DMS79 (cell line): ENCODE data around the gene NT5C3A.
"Not testable (repeated sequence)": the region's sequence is repeated elsewhere in the genome, so short reads cannot be mapped to it uniquely, and the experiment has no call there.

Source experiments
- DNase-seq: peaks from one replicate; lab custom pipeline; 2025; lab: John Stamatoyannopoulos, UW

NT5C3A gene

DNA sequence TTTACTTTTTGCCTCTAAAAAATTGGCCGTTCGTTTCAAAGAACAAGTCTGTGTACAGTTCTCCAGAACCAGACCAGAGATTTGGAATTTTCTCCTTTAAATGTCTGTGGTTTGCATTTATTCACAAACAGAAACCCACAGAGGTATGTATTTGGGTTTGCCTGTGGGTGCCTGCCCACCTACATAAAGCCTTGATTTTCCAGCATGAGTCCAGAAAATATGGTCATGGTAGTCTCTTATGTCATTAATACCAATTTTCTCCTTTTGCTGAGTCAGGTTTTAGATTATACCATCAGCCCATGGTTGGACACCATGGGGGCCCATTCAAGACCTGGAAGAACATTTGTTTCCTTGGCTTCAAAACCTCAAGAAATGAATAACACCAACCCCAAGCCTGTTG, 82.7 kb downstream of the NT5C3A start:
- not testable (repeated sequence) for DNase-seq

DNA sequence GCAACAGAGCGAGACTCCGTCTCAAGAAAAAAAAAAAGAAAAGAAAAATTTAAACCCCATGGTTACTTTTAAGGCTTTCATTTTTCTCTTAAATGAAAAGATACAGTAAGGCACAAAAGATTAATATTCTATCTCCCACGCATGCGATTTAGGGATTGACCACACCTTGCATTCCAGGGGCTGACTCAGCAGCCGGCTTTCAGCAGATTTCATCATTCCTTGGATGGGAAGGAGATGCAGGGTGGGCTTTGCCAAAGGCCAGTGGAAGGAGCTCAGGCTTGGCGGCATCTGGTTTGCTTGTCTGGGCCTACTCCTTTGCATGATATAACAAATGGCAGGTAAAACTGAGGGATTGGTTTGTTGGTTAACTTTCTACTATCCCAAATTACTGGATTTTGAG, 83.3 kb downstream of the NT5C3A start:
- DNase-seq: not testable (repeated sequence)

DNA sequence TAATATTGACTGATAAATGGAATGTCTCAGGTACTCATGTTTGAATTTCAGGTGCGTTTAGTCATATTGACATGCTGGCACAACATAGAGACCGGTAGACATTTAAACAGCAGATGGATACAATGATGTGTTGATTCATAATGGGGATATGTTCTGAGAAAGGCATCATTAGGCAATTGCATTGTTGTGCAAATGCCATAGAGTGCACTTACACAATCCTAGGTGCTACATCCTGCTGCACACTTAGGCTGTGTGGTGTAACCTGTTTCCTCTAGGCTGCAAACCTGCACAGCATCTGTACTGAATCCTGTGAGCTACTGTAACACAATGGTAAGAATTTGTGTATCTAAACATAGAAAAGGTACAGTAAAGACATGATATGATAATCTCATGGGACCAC, 85.4 kb downstream of the NT5C3A start:
- not testable (repeated sequence) for DNase-seq

DNA sequence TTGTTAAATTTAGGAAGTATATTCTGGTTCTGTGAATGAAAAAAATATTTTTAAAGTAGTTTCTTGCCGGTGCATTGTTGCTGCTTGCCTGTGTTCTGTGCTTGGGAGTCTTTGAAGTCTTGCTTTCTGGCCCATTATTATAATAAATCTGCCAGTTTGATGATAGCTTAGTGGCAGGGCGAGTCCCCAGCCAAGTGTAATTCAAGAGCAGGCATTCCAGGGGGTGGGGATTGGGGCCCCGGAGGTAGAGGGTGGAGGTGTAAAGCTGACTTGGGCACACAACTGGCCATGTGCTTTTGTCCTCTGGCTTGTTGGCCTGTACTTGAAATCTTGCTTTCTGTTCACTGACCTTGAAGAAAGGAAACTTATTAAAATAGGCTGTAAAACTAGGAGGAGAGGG, 90.6 kb downstream of the NT5C3A start:
- DNase-seq: not testable (repeated sequence)

DNA sequence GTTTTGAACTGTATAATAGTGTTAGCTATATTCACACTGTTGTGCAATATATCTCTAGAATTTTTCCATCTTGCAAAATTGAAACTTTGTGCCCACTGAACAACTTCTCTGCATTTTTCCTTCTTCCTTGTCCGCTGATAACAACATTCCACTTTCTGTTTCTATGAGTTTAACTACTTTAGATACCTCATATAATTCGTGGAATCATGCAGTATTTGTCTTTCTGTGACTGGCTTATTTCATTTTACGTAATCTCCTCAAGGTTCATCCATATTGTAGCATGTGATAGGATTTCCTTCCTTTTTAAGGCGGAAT, 95.4 kb downstream of the NT5C3A start:
- DNase-seq: not testable (repeated sequence)

DNA sequence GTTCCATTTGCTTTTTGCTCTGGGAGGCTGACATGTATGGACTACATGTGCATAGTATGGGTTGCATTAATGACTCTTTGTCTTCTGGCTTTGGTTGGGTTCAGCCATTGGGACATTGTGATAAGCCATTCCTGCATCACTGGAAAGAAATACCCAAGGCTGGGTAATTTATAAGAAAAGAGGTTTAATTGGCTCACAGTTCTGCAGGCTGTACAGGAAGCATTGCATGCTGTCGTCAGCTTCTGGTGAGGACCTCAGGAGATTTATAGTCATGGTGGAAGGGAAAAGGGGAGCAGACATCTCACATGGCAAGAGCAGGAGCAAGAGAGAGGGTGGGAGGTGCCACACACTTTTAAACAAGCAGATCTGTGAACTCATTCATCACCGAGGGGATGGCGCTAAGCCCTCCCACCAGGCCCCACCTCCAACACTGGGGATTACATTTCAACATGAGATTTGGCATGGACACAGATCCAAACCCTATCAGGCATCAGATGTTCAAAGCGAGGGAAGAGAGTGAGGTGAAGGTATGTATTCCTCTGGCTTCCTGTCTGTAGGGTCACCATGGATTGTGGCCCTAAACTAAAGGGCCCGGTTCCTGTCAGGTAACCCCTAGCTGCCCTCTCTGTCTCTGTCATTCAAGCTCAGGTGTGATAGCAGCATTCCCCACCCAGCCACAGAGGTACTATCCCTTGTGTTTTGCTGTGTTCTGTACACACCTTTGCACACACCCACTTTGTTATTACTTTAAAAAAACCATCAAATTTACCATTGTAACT, 95.9 kb downstream of the NT5C3A start:
- not testable (repeated sequence) for DNase-seq

DNA sequence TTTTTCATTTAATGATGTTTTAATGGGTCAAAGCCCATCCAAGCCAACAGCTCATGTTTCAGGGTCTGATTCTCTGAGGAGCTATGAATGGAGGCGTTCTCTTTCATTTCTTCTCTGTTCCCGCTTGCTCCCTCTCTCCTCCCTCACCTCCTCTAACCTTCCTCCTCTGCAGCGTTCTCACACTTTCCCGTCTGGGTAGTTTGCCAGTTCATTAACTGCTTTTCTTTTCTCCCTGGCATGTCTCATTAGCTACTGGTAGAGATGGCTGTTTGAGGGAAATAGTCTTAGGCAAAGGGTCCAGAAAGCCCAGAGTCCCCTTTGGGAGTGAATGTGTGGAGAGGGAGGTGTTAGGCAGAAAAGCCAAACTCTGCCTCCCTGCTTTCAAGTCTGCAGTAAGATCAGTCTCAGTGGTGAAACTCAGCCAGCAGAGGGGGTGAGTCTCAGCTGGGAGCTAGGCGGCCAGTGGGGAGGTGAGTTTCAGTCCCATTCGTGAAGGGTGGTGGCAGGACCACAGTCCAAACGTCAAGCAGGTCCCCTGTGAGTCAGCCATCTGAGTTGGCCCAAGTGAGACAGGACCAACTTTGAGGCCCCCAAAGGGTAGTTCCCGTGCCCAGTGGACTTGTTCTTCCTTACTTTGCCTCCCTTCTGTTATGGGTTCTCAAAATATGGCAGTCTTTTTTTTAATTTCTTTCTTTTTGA, 98.0 kb downstream of the NT5C3A start:
- not testable (repeated sequence) for DNase-seq
